Measurements from ENCODE around the gene CLDN7. TPM values are rescaled to one million over a fixed set of nuclear protein-coding genes. Genes with fewer than 3 reads are reported as not detected.

Gene CLDN7
- total and polyA plus RNA-seq, 12 donors, result 1.6 to 35.6 (median 6.8) TPM

- H3K27me3 ChIP-seq, result peaks cover 17% of the 10 kb centered on the region
- peaks cover 12 to 28% of the 10 kb centered on the region in 2 donors for H3K4me1 ChIP-seq (replicated peaks in 1 of 2)
- no peaks in the 10 kb centered on the region for H3K36me3 ChIP-seq (replicated peaks in 1 of 2)
- no peak overlapping the region for H3K4me3 ChIP-seq
- no peaks in the 10 kb centered on the region for H3K9me3 ChIP-seq (replicated peaks in 1 of 3)
- H3K27ac ChIP-seq, result no peak overlapping the region
- DNase-seq, result no peak
- WGBS, 4 donors, result 72 to 83% (median 80%) methylated on average over 2 of the region's 2 CpGs; no CpG with 5 or more reads in 1 of the 4 donors
- intact Hi-C loops (cut with DNase I), result loop anchor here in 1 of 2 donors (10.0 kb wide), 1 partner anchor 237 kb away; no protein-coding TSS in a partner anchor
- TF ChIP-seq CTCF (IDR thresholded peaks at IDR 0.05), result no peak
- TF ChIP-seq POLR2A (IDR thresholded peaks at IDR 0.05), result no peak
These were observed 29.9 kb upstream of the CLDN7 start for GRCh38 chr17:7292194-7292593.

GRCh38 chr17:7290685-7291084 lies 28.4 kb upstream of the CLDN7 start:
- intact Hi-C loops (cut with DNase I), result loop anchor here in 1 of 2 donors (10.0 kb wide), 1 partner anchor 236 kb away; no protein-coding TSS in a partner anchor
- Histone ChIP-seq H3K4me3 (no peak overlapping the region), H3K4me1 (replicated peaks in 1 of 2) (peaks cover 8 to 18% of the 10 kb centered on the region in 2 donors), H3K9me3 (replicated peaks in 1 of 3) (no peaks in the 10 kb centered on the region), H3K36me3 (replicated peaks in 1 of 2) (no peaks in the 10 kb centered on the region), H3K27me3 (peaks cover 17% of the 10 kb centered on the region), H3K27ac (no peak overlapping the region)
- WGBS, 4 donors, result 61 to 75% (median 72%) methylated on average over 9 to 11 of the region's 11 CpGs
- DNase-seq, result no peak
- no peak for TF ChIP-seq POLR2A (IDR thresholded peaks at IDR 0.05)

GRCh38 chr17:7290166-7290565 lies 27.9 kb upstream of the CLDN7 start:
- no peaks in the 10 kb centered on the region for H3K9me3 ChIP-seq (replicated peaks in 1 of 3)
- H3K4me1 ChIP-seq (replicated peaks in 1 of 2), result peaks cover 8 to 16% of the 10 kb centered on the region in 2 donors
- intact Hi-C loops (cut with DNase I), result loop anchor here in 1 of 2 donors (10.0 kb wide), 1 partner anchor 235 kb away; no protein-coding TSS in a partner anchor
- H3K36me3 ChIP-seq (replicated peaks in 1 of 2), result no peaks in the 10 kb centered on the region
- no peak for DNase-seq
- H3K4me3 ChIP-seq, result no peak overlapping the region
- WGBS, 4 donors, result 82 to 100% (median 82%) methylated on average over 1 to 19 of the region's 19 CpGs; no CpG with 5 or more reads in 1 of the 4 donors
- no peak overlapping the region for H3K27ac ChIP-seq
- no peak for TF ChIP-seq POLR2A (IDR thresholded peaks at IDR 0.05)
- no peak for TF ChIP-seq CTCF (IDR thresholded peaks at IDR 0.05)
- H3K27me3 ChIP-seq, result peaks cover 17% of the 10 kb centered on the region

GRCh38 chr17:7289256-7290032 lies 27.2 kb upstream of the CLDN7 start:
- Histone ChIP-seq H3K9me3 (replicated peaks in 1 of 3) (no peaks in the 10 kb centered on the region), H3K27ac (no peak overlapping the region), H3K36me3 (replicated peaks in 1 of 2) (no peaks in the 10 kb centered on the region), H3K4me3 (no peak overlapping the region), H3K4me1 (replicated peaks in 1 of 2) (peaks cover under 1 to 8% of the 10 kb centered on the region in 2 donors), H3K27me3 (peaks cover 17% of the 10 kb centered on the region)
- 61 to 84% (median 73%) methylated on average over 9 to 18 of the region's 18 CpGs for WGBS, 4 donors
- intact Hi-C loops (cut with DNase I), result loop anchor here in 1 of 2 donors (10.0 kb wide), 1 partner anchor 235 kb away; no protein-coding TSS in a partner anchor
- TF ChIP-seq POLR2A (IDR thresholded peaks at IDR 0.05) (no peak), CTCF (IDR thresholded peaks at IDR 0.05) (no peak)
- no peak for DNase-seq

Measured in adrenal gland (tissue), 12 donors.